Measurements from ENCODE around the gene JMJD8. TPM values are rescaled to one million over a fixed set of nuclear protein-coding genes. Genes with fewer than 3 reads are reported as not detected.
A peak's percentile ranks its signal among the peaks of the same experiment; 100 is the strongest.

JMJD8 gene
- total RNA-seq, 2 experiments from 2014 or later, result 22.0 to 23.6 TPM

DNA sequence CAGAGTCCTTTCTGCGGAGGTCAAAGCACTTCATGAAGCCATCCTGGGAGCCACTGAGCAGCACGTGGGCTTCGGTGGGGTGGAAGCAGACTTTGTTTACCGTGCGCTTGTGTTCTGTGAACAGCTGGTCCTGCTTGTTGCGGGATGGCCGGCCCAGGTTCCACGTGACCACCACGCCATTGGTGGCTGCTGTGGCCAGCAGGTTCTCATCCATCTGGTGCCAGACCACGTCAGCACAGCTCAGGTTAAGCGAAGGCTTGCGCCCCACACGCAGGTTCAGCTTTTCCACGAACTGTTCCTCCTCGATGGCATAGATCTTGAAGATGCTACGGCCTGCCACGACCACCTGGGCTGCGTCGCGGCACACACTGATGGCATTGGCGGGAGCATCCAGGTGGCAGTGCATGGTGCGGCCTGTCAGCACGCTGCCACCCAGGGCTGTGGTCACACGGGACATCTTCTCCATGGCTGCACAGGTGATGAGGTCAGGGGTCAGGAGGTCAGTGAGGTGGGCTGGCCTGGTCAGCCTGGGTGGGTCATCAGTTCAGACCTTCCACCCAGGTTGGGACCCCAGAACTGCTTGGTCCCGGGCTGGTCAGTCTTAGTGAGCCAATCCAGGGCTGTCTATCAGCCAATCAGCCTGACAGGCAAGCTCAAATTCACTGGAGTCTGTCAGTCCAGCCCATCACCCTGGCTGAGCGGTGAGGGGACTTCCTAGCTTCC is 5.2 kb upstream of the JMJD8 start:
- Mint-ChIP-seq H3K36me3 (ENCODE audit: low read depth) (peaks cover 5% of the 10 kb centered on the region), H3K4me1 (ENCODE audit: low read depth) (peaks cover 15% of the 10 kb centered on the region), H3K4me3 (peak overlapping the region; percentile 96), H3K9me3 (no peaks in the 10 kb centered on the region), H3K27ac (peak overlapping the region; percentile 88), H3K27me3 (no peaks in the 10 kb centered on the region)
- ChIA-PET POLR2A (interaction anchor here (0.9 to 3.0 kb wide), 9 partner anchors 8 to 314 kb away, joined by 3 to 35 read pairs (median 6); partner anchors contain the start of genes CHTF18, METTL26, RHOT2 and RPUSD1), CTCF (interaction anchor here (1.0 to 1.3 kb wide), 2 partner anchors 22 to 23 kb away, joined by 3 read pairs; no protein-coding TSS in a partner anchor)
- H3K27ac ChIP-seq (ENCODE audit: low read depth in 1 of 2, low read length in 2 of 2), result peak overlapping the region; percentile 69 to 73
- H3K9me3 ChIP-seq (ENCODE audit: control insufficient read depth in 1 of 2, insufficient read depth in 1 of 2, low read length in 2 of 2), result peaks cover 0 to 7% of the 10 kb centered on the region in 2 experiments
- intact Hi-C loops (cut with DNase I, micrococcal nuclease), result no loop called here
- TF ChIP-seq, protein P1, sequence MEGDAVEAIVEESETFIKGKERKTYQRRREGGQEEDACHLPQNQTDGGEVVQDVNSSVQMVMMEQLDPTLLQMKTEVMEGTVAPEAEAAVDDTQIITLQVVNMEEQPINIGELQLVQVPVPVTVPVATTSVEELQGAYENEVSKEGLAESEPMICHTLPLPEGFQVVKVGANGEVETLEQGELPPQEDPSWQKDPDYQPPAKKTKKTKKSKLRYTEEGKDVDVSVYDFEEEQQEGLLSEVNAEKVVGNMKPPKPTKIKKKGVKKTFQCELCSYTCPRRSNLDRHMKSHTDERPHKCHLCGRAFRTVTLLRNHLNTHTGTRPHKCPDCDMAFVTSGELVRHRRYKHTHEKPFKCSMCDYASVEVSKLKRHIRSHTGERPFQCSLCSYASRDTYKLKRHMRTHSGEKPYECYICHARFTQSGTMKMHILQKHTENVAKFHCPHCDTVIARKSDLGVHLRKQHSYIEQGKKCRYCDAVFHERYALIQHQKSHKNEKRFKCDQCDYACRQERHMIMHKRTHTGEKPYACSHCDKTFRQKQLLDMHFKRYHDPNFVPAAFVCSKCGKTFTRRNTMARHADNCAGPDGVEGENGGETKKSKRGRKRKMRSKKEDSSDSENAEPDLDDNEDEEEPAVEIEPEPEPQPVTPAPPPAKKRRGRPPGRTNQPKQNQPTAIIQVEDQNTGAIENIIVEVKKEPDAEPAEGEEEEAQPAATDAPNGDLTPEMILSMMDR (IDR thresholded peaks at IDR 0.05), result no peak
- peaks cover 11% of the 10 kb centered on the region for H3K36me3 ChIP-seq (ENCODE audit: insufficient read depth, low read length)
- ATAC-seq (ENCODE audit: poor library complexity) (no peak), DNase-seq (peak in 1 of 14 experiments; percentile 44)
- peak overlapping the region; percentile 88 for H3K4me3 ChIP-seq (ENCODE audit: low read length)
- no peaks in the 10 kb centered on the region for H3K27me3 ChIP-seq (ENCODE audit: control insufficient read depth in 1 of 2, insufficient read depth in 2 of 2, low read length in 2 of 2)
- H3K4me1 ChIP-seq (ENCODE audit: insufficient read depth, low read length), result peaks cover 52% of the 10 kb centered on the region

DNA sequence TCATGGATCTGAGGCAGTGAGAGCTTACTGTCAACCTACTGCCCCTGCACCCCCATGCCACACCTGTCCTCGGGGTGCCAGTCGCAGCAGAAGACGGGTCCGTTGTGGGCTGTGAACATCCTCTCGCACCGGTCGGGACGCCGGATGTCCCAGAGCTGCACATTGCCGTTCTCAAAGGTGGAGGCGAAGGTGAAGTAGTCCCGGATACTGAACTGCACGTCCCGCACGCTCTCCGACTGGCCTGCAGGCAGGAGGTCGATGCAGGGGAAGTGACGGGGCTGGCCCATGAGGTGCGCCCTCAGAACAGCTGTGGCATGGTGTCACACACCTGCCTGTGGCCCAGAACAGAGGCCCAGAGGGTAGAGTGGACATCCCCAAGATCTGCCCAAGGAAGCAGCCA is 3.4 kb upstream of the JMJD8 start:
- peaks cover 18% of the 10 kb centered on the region for H3K4me1 Mint-ChIP-seq (ENCODE audit: low read depth)
- Histone ChIP-seq H3K9me3 (ENCODE audit: control insufficient read depth in 1 of 2, insufficient read depth in 1 of 2, low read length in 2 of 2) (peaks cover 0 to 7% of the 10 kb centered on the region in 2 experiments), H3K36me3 (ENCODE audit: insufficient read depth, low read length) (peaks cover 18% of the 10 kb centered on the region), H3K4me3 (ENCODE audit: low read length) (no peak overlapping the region), H3K27me3 (ENCODE audit: control insufficient read depth in 1 of 2, insufficient read depth in 2 of 2, low read length in 2 of 2) (no peaks in the 10 kb centered on the region), H3K27ac (ENCODE audit: low read depth in 1 of 2, low read length in 2 of 2) (no peak overlapping the region), H3K4me1 (ENCODE audit: insufficient read depth, low read length) (peaks cover 57% of the 10 kb centered on the region)
- H3K4me3 Mint-ChIP-seq, result no peak overlapping the region
- ATAC-seq (ENCODE audit: poor library complexity) (no peak), DNase-seq (no peak)
- H3K36me3 Mint-ChIP-seq (ENCODE audit: low read depth), result peaks cover 10% of the 10 kb centered on the region
- POLR2A ChIA-PET, result no interaction called here
- H3K27me3 Mint-ChIP-seq, result no peaks in the 10 kb centered on the region
- no peaks in the 10 kb centered on the region for H3K9me3 Mint-ChIP-seq
- TF ChIP-seq, protein P1 (IDR thresholded peaks at IDR 0.05), result no peak
- H3K27ac Mint-ChIP-seq, result no peak overlapping the region
- CTCF ChIA-PET, result interaction anchor here (1.8 kb wide), 1 partner anchor 20 kb away, joined by 5 read pairs; the partner anchor contains the start of gene RHOT2
- intact Hi-C loops (cut with DNase I, micrococcal nuclease), result no loop called here

DNA sequence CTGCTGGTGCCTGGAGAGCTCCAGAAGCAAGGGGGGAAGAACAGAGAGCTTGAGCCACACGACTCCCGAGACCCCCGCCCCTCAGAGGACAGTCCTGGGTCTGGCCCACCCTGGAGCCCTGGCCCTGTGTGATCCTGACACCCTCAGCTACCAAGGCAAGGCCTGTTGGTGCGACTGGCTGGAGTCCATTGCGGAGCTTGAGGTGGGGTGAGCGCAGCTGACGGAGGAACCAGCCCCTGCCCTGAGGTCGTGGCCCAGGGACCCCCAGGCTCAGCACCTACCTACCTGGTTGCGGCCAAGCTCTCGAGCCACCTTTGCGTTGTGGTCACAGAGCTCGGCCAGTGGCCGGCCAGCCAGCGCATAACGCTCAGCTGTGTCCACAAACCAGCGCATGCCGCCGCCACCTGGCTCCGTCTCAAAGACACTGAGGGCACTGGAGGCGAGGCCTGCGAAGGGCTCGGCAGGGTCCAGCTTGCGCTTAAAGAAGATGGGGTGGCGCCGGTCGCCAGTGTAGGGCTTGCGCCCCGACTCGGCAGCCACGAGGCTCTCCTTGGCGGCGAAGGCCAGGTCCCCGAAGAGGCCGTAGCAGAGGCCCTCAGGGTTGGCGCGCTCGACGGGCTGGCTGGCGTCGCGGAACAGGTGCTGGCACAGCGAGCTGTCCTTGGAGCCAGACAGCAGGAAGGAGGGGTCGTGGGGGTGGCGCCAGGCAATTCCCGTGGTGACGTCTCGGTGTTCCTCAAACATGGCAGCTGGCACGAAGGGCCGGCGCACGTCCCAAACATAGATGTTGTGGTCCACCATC is 2.5 kb upstream of the JMJD8 start:
- peaks cover 16% of the 10 kb centered on the region for H3K4me1 Mint-ChIP-seq (ENCODE audit: low read depth)
- TF ChIP-seq, protein P1 (IDR thresholded peaks at IDR 0.05), result no peak
- DNase-seq (peak in 1 of 14 experiments; percentile 43), ATAC-seq (ENCODE audit: poor library complexity) (no peak)
- H3K27me3 Mint-ChIP-seq, result no peaks in the 10 kb centered on the region
- Histone ChIP-seq H3K36me3 (ENCODE audit: insufficient read depth, low read length) (peaks cover 26% of the 10 kb centered on the region), H3K27me3 (ENCODE audit: control insufficient read depth in 1 of 2, insufficient read depth in 2 of 2, low read length in 2 of 2) (no peaks in the 10 kb centered on the region), H3K4me3 (ENCODE audit: low read length) (no peak overlapping the region), H3K4me1 (ENCODE audit: insufficient read depth, low read length) (peaks cover 66% of the 10 kb centered on the region), H3K27ac (ENCODE audit: low read depth in 1 of 2, low read length in 2 of 2) (no peak overlapping the region), H3K9me3 (ENCODE audit: control insufficient read depth in 1 of 2, insufficient read depth in 1 of 2, low read length in 2 of 2) (peaks cover 0 to 7% of the 10 kb centered on the region in 2 experiments)
- ChIA-PET CTCF (interaction anchor here (1.8 kb wide), 1 partner anchor 19 kb away, joined by 5 read pairs; the partner anchor contains the start of gene RHOT2), POLR2A (interaction anchor here (1.5 kb wide), 1 partner anchor 9 kb away, joined by 5 read pairs; no protein-coding TSS in a partner anchor)
- peaks cover 16% of the 10 kb centered on the region for H3K36me3 Mint-ChIP-seq (ENCODE audit: low read depth)
- H3K4me3 Mint-ChIP-seq, result peak overlapping the region; percentile 42
- intact Hi-C loops (cut with DNase I, micrococcal nuclease), result no loop called here
- H3K27ac Mint-ChIP-seq, result no peak overlapping the region
- no peaks in the 10 kb centered on the region for H3K9me3 Mint-ChIP-seq

Data from CD4-positive, alpha-beta T cell (primary cell).